SK-N-SH (cell line): ENCODE measurements around the gene PCP4L1. TPM values are rescaled to one million over a fixed set of nuclear protein-coding genes. Genes with fewer than 3 reads are reported as not detected.

ENCODE experiments used
- polyA plus RNA-seq, 3 experiments: library from polyadenylated mRNA; depleted of rRNA; stranded (reverse); fragments of >200 nt; gene quantifications; 2 replicates each; pipeline ENCODE4 v1.2.3, GENCODE V29; 2012

Gene PCP4L1
- polyA plus RNA-seq, 1 of the 3 experiments (the other 2 are of a cell fraction): not detected

Other genes starting within 250 kb of the PCP4L1 start
- 9.0 and 13.7 TPM in 2 replicates for gene F11R, start 237.6 kb upstream of the PCP4L1 start, polyA plus RNA-seq (2012; rRNA removed)
- gene TSTD1, start 219.8 kb upstream of the PCP4L1 start, polyA plus RNA-seq (2012; rRNA removed): 80.7 and 93.9 TPM in 2 replicates
- gene USF1, start 212.8 kb upstream of the PCP4L1 start, polyA plus RNA-seq (2012; rRNA removed): 43.1 and 61.9 TPM in 2 replicates
- 0.05 TPM in 1 of 2 replicates, not detected in the other for gene ARHGAP30, start 188.9 kb upstream of the PCP4L1 start, polyA plus RNA-seq (2012; rRNA removed)
- gene NECTIN4, start 169.2 kb upstream of the PCP4L1 start, polyA plus RNA-seq (2012; rRNA removed): 0.59 and 1.9 TPM in 2 replicates
- gene KLHDC9, start 160.4 kb upstream of the PCP4L1 start, polyA plus RNA-seq (2012; rRNA removed): 4.4 and 4.7 TPM in 2 replicates
- 340 and 445 TPM in 2 replicates for gene PFDN2, start 140.7 kb upstream of the PCP4L1 start, polyA plus RNA-seq (2012; rRNA removed)
- 38.7 and 48.9 TPM in 2 replicates for gene NIT1, start 140.6 kb upstream of the PCP4L1 start, polyA plus RNA-seq (2012; rRNA removed)
- gene DEDD, start 126.1 kb upstream of the PCP4L1 start, polyA plus RNA-seq (2012; rRNA removed): 43.1 and 45.0 TPM in 2 replicates
- 150 and 201 TPM in 2 replicates for gene UFC1, start 104.8 kb upstream of the PCP4L1 start, polyA plus RNA-seq (2012; rRNA removed)
- 24.5 and 26.8 TPM in 2 replicates for gene USP21, start 99.2 kb upstream of the PCP4L1 start, polyA plus RNA-seq (2012; rRNA removed)
- 30.7 and 47.3 TPM in 2 replicates for gene PPOX, start 92.3 kb upstream of the PCP4L1 start, polyA plus RNA-seq (2012; rRNA removed)
- gene B4GALT3, start 81.2 kb upstream of the PCP4L1 start, polyA plus RNA-seq (2012; rRNA removed): 50.5 and 56.5 TPM in 2 replicates
- 1.2 and 1.6 TPM in 2 replicates for gene ADAMTS4, start 59.7 kb upstream of the PCP4L1 start, polyA plus RNA-seq (2012; rRNA removed)
- gene NDUFS2, start 56.4 kb upstream of the PCP4L1 start, polyA plus RNA-seq (2012; rRNA removed): 203 and 210 TPM in 2 replicates
- gene FCER1G, start 43.5 kb upstream of the PCP4L1 start, polyA plus RNA-seq (2012; rRNA removed): 0.34 and 0.61 TPM in 2 replicates
- gene APOA2, start 35.1 kb upstream of the PCP4L1 start, polyA plus RNA-seq (2012; rRNA removed): not detected in 2 replicates
- 9.7 and 11.9 TPM in 2 replicates for gene TOMM40L, start 32.7 kb upstream of the PCP4L1 start, polyA plus RNA-seq (2012; rRNA removed)
- gene NR1I3, start 20.5 kb upstream of the PCP4L1 start, polyA plus RNA-seq (2012; rRNA removed): not detected in 2 replicates
- gene MPZ, start 51.2 kb downstream of the PCP4L1 start, polyA plus RNA-seq (2012; rRNA removed): 2.4 and 2.9 TPM in 2 replicates
- gene SDHC, start 55.6 kb downstream of the PCP4L1 start, polyA plus RNA-seq (2012; rRNA removed): 195 and 341 TPM in 2 replicates
- not detected in 2 replicates for gene CFAP126, start 109.1 kb downstream of the PCP4L1 start, polyA plus RNA-seq (2012; rRNA removed)
- gene FCGR2A, start 246.7 kb downstream of the PCP4L1 start, polyA plus RNA-seq (2012; rRNA removed): 0.89 and 1.1 TPM in 2 replicates